Naive thymus-derived CD4-positive, alpha-beta T cell (primary cell): ENCODE measurements around the gene ZBTB40. TPM values are rescaled to one million over a fixed set of nuclear protein-coding genes. Genes with fewer than 3 reads are reported as not detected.

Experiments used
- polyA plus RNA-seq, 2 donors: library from polyadenylated mRNA; unstranded; fragments of 300-500 nt; fragmentation: Illumina TruSeq; gene quantifications; one replicate each; pipeline ENCODE4 v1.2.3, GENCODE V29; 2021
- total RNA-seq, 6 experiments: library from RNA in 5 of 6; stranded (reverse) in 5 of 6; gene quantifications; 1 replicate in 5 of 6; 2 replicates in 1 of 6; pipeline ENCODE4 v1.2.3 and lab custom pipeline; 2021 to 2026

The ZBTB40 gene
- total and polyA plus RNA-seq, 7 experiments from 2014 or later: 5.7 to 60.6 (median 35.9) TPM

Other genes with a start within 250 kb of the ZBTB40 start
- not detected for gene EPHA8, start 111.6 kb downstream of the ZBTB40 start, total RNA-seq
- gene EPHA8, start 111.6 kb downstream of the ZBTB40 start, polyA plus RNA-seq: not detected
- 1 to 10 TPM in 3 of 5 experiments, under 1 TPM in 1, not detected in 1; 0.34 to 3.5 (median 2.8) TPM for gene C1QA, start 184.8 kb downstream of the ZBTB40 start, total RNA-seq
- not detected for gene C1QA, start 184.8 kb downstream of the ZBTB40 start, polyA plus RNA-seq
- 1 to 10 TPM in 2 of 5 experiments, not detected in 3; 5.1 to 5.2 TPM for gene C1QC, start 191.8 kb downstream of the ZBTB40 start, total RNA-seq
- not detected for gene C1QC, start 191.8 kb downstream of the ZBTB40 start, polyA plus RNA-seq
- 1 to 10 TPM in 3 of 5 experiments, under 1 TPM in 1, not detected in 1; 0.53 to 2.4 (median 1.2) TPM for gene C1QB, start 201.4 kb downstream of the ZBTB40 start, total RNA-seq
- gene C1QB, start 201.4 kb downstream of the ZBTB40 start, polyA plus RNA-seq: not detected